Endothelial cell of umbilical vein (primary cell): ENCODE data around the gene SST. TPM values are rescaled to one million over a fixed set of nuclear protein-coding genes. Genes with fewer than 3 reads are reported as not detected.

Experiments
- BruUV-seq: library from RNA; stranded (reverse); fragments of 400-500 nt; replicated peaks from 2 replicates; lab custom pipeline; 2021; lab: Mats Ljungman, UMichigan
- CTCF ChIA-PET: fragments of 300-600, 350-600 bp; sonication (Branson Sonifier 250); formaldehyde crosslinking; loops from one replicate; lab custom pipeline; 2021; ENCODE audit warnings: antibody characterized with exemption, inconsistent platforms; lab: Charles Lee
- POLR2A ChIA-PET: fragments of 300-600, 350-600 bp; sonication (Branson Sonifier 250); formaldehyde crosslinking; loops from one replicate; lab custom pipeline; 2021; ENCODE audit warnings: antibody characterized with exemption, inconsistent platforms; lab: Charles Lee
- DNase-seq: peaks from one replicate; pipeline ENCODE4 v3.0.0-alpha.2; 2011; ENCODE audit warnings: low read depth, low spot score
- FAIRE-seq: peaks from 2 replicates; lab custom pipeline; 2011; peaks lifted over from hg19 to GRCh38; lab: Jason Lieb, UNC
- H2AFZ ChIP-seq: 2 replicates; pipeline ENCODE4 v1.6.0; 2012; ENCODE audit warnings: low read depth, low read length, control low read depth, inconsistent platforms
- H3K27ac ChIP-seq: 2 replicates; pipeline ENCODE4 v1.5.1; 2011; ENCODE audit warnings: low read depth, mild to moderate bottlenecking, control low read depth, low read length, moderate library complexity; ENCODE audit not compliant: insufficient read depth
- H3K27me3 ChIP-seq, 2 experiments: 2 replicates each; pipeline versions ENCODE4 v1.6.0 to v1.6.1; 2011; ENCODE audit warnings: low read length in 2 of 2, mixed read lengths in 1 of 2; ENCODE audit not compliant: control insufficient read depth in 2 of 2, insufficient read depth in 2 of 2
- H3K36me3 ChIP-seq, 2 experiments: 2 replicates in 1 of 2; 3 replicates in 1 of 2; pipeline ENCODE4 v1.5.1; 2011; ENCODE audit warnings: low read length in 2 of 2, mild to moderate bottlenecking in 1 of 2, moderate library complexity in 1 of 2; ENCODE audit not compliant: control insufficient read depth in 2 of 2, insufficient read depth in 2 of 2; ENCODE audit errors: extremely low read depth in 1 of 2
- H3K4me1 ChIP-seq: 3 replicates; pipeline ENCODE4 v1.5.1; 2011; ENCODE audit warnings: mild to moderate bottlenecking, low read length; ENCODE audit not compliant: control insufficient read depth, insufficient read depth; ENCODE audit errors: extremely low read depth
- H3K4me2 ChIP-seq: 2 replicates; pipeline ENCODE4 v1.6.1; 2011; ENCODE audit warnings: low read length, control low read depth, mixed read lengths; ENCODE audit not compliant: insufficient read depth
- H3K4me3 ChIP-seq, 3 experiments: fragments of 200-600 bp in 1 of 3; sonication (generic), shearing (Covaris generic) in 1 of 3; replicated peaks in 1 of 3; 2 replicates each; pipeline ENCODE4 v1.5.1; 2011 to 2016; ENCODE audit warnings: control low read depth in 3 of 3, low read length in 3 of 3, mild to moderate bottlenecking in 2 of 3, inconsistent platforms in 1 of 3, low read depth in 1 of 3, moderate library complexity in 1 of 3; ENCODE audit not compliant: insufficient read depth in 1 of 3
- H3K79me2 ChIP-seq: 2 replicates; pipeline ENCODE4 v1.6.0; 2012; ENCODE audit warnings: low read length, inconsistent platforms; ENCODE audit not compliant: control insufficient read depth, insufficient read depth
- H3K9ac ChIP-seq: replicated peaks from 2 replicates; pipeline ENCODE3; 2011; ENCODE audit warnings: low read length, control low read depth; ENCODE audit not compliant: insufficient read depth; ENCODE audit errors: extremely low read depth
- H3K9me1 ChIP-seq: replicated peaks from 3 replicates; pipeline ENCODE4 v1.6.0; 2011; ENCODE audit warnings: mild to moderate bottlenecking, low read length; ENCODE audit not compliant: control insufficient read depth, insufficient read depth; ENCODE audit errors: extremely low read depth
- H3K9me3 ChIP-seq: replicated peaks from 2 replicates; pipeline ENCODE4 v1.5.1; 2012; ENCODE audit warnings: low read length, inconsistent platforms; ENCODE audit not compliant: control insufficient read depth, insufficient read depth
- H4K20me1 ChIP-seq: replicated peaks from 2 replicates; pipeline ENCODE3; 2011; ENCODE audit warnings: mild to moderate bottlenecking, low read length; ENCODE audit not compliant: control insufficient read depth, insufficient read depth; ENCODE audit errors: extremely low read depth
- EZH2 ChIP-seq: IDR thresholded peaks from 2 replicates; pipeline ENCODE4 v1.6.1; 2012; ENCODE audit warnings: borderline replicate concordance, low read depth, mild to moderate bottlenecking, moderate library complexity, low read length, inconsistent platforms; ENCODE audit not compliant: severe bottlenecking
- FOS ChIP-seq: IDR thresholded peaks from 2 replicates; pipeline ENCODE4 v1.6.1; 2011; ENCODE audit warnings: mild to moderate bottlenecking, low read length, moderate library complexity, borderline replicate concordance; ENCODE audit not compliant: insufficient read depth
- GATA2 ChIP-seq: IDR thresholded peaks from 2 replicates; pipeline ENCODE4 v1.7.0; 2011; ENCODE audit warnings: low read depth, mild to moderate bottlenecking, moderate library complexity, mixed read lengths, low read length; ENCODE audit not compliant: insufficient read length, insufficient read depth
- JUN ChIP-seq: IDR thresholded peaks from 2 replicates; pipeline ENCODE4 v1.6.1; 2011; ENCODE audit warnings: borderline replicate concordance, low read depth; ENCODE audit not compliant: insufficient read length, insufficient read depth
- MYC ChIP-seq: IDR thresholded peaks from one replicate; pipeline ENCODE4 v1.6.1; 2011; ENCODE audit warnings: mild to moderate bottlenecking, low read depth, low read length
- POLR2A ChIP-seq: IDR thresholded peaks from 2 replicates; pipeline ENCODE4 v1.6.1; 2012; ENCODE audit warnings: low read depth, mild to moderate bottlenecking, control low read depth, low read length
- POLR2AphosphoS5 ChIP-seq: IDR thresholded peaks from 2 replicates; pipeline ENCODE4 v1.6.1; 2012; ENCODE audit warnings: low read depth, mild to moderate bottlenecking, control low read depth, low read length, moderate library complexity; ENCODE audit not compliant: insufficient read depth
- dilution Hi-C: fragments of 300-500 bp; cut with MboI; formaldehyde crosslinking; loops from one replicate; pipeline ENCODE4 v1.15.0; 2019; ENCODE audit warnings: low sequenced_read_pairs; ENCODE audit not compliant: extremely low pct_ligation_motif_present
- intact Hi-C: fragments of 100-400 bp; cut with micrococcal nuclease; formaldehyde crosslinking; loops from one replicate; pipeline ENCODE4 v1.10.0; 2022
- polyA plus RNA-seq, 4 experiments: library from polyadenylated mRNA; depleted of rRNA in 3 of 4; stranded (reverse) in 3 of 4; unstranded in 1 of 4; fragments of >200 nt; gene quantifications; 2 replicates each; pipeline versions ENCODE4 v1.2.1 to v1.2.3, GENCODE V29; 2011 to 2012; ENCODE audit warnings: missing spikeins in 1 of 4
- total RNA-seq: library from RNA; stranded (reverse); gene quantifications from 2 replicates; pipeline ENCODE4 v1.2.3, GENCODE V29; 2021
- TF ChIP-seq, protein P1 (sequence below): IDR thresholded peaks from 2 replicates; pipeline ENCODE4 v1.6.1; 2011; ENCODE audit not compliant: insufficient read depth, insufficient read length
- TF ChIP-seq, protein P2 (sequence below), 2 donors: IDR thresholded peaks; 1 replicate in 1 of 2; 2 replicates in 1 of 2; pipeline ENCODE4 v1.5.1; 2011; ENCODE audit warnings: low read length in 2 of 2, mild to moderate bottlenecking in 2 of 2, moderate library complexity in 2 of 2, control low read depth in 1 of 2, inconsistent platforms in 1 of 2, low read depth in 1 of 2; ENCODE audit not compliant: insufficient read depth in 1 of 2; ENCODE audit errors: extremely low read depth in 1 of 2

Gene SST
- total and polyA plus RNA-seq, 2 donors (not counting 3 experiments of a cell fraction or from before 2014, with no cell fraction given): not detected

DNA sequence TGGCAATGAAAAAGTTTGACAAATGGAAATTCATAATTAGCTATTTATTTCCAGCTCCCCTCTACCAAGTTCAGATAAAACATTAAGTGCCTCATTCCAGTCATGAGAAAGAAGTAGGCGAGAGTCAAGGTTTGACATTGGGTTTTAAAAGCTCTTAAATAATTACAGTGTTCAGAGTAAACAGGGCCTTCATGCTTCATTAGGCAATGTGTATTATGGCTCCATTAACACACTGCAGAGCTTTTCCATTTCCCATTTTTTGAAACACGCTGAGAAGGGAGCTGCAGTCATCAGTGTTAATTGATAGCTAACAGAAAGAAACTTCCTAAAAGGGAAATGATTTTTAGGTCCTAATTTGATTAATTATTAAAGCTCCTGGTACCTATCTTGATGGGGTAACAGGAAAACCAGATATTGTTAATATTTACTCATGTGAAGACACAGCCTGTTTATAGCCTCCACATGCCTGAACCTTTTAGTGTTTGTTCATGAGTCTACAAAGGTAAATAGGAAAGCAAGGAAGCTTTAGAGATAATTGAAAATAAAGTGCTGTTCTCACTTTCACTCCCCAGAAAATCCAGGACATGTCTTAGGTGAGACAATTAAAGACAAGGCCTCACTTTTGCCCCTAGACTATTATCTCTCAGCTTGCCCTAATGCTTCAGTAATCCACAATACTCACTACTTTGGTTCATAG, 28.7 kb downstream of the SST start:
- Histone ChIP-seq H3K9ac (no peak overlapping the region), H2AFZ (no peak overlapping the region), H3K36me3 (no peaks in the 10 kb centered on the region), H3K27me3 (no peaks in the 10 kb centered on the region), H3K4me2 (no peak overlapping the region), H3K9me3 (no peaks in the 10 kb centered on the region), H3K79me2 (no peaks in the 10 kb centered on the region), H3K4me3 (no peak overlapping the region), H3K9me1 (no peaks in the 10 kb centered on the region), H4K20me1 (no peaks in the 10 kb centered on the region), H3K4me1 (no peaks in the 10 kb centered on the region), H3K27ac (no peak overlapping the region)
- dilution Hi-C loops (no loop called here), intact Hi-C loops (no loop called here)
- DNase-seq (no peak), FAIRE-seq (no peak)
- ChIA-PET POLR2A (no interaction called here), CTCF (interaction anchor here (0.7 to 0.9 kb wide), 4 partner anchors 15 to 421 kb away, joined by 3 read pairs; no protein-coding TSS in a partner anchor)
- TF ChIP-seq, protein P1, sequence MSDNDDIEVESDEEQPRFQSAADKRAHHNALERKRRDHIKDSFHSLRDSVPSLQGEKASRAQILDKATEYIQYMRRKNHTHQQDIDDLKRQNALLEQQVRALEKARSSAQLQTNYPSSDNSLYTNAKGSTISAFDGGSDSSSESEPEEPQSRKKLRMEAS: no peak
- no TSS peak for BruUV-seq

DNA sequence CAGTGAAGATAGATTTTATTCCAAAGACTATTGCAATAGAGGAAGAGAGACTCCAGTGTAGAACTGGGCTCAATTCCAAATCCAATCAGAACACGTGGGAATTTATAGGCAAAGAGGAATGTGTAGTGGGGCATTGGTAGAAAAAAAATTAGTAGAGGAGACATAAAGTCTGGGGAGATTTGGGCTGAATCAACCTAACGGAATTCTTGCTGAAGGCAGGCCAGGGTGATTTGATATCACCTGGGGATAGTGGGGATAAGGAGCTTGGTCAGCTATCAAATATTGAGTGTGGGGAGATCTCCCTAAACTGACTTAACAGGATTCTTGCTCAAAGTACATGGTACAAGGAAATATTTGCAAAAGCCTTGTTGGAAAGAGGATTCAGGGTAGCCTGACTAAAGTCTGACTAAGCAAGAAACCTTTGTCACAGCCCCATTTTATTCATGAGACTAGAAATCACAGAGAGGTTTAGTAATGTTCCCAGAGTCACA, 29.6 kb downstream of the SST start:
- no peaks in the 10 kb centered on the region for H3K27me3 ChIP-seq
- H3K4me1 ChIP-seq: no peaks in the 10 kb centered on the region
- no peaks in the 10 kb centered on the region for H3K36me3 ChIP-seq
- ChIA-PET CTCF (interaction anchor here (0.7 to 0.9 kb wide), 3 partner anchors 16 to 420 kb away, joined by 3 read pairs; no protein-coding TSS in a partner anchor), POLR2A (no interaction called here)
- TF ChIP-seq GATA2 (no peak), MYC (no peak), POLR2AphosphoS5 (no peak), FOS (no peak), EZH2 (no peak), POLR2A (no peak), JUN (no peak)
- TF ChIP-seq, protein P1: no peak
- TF ChIP-seq, protein P2, sequence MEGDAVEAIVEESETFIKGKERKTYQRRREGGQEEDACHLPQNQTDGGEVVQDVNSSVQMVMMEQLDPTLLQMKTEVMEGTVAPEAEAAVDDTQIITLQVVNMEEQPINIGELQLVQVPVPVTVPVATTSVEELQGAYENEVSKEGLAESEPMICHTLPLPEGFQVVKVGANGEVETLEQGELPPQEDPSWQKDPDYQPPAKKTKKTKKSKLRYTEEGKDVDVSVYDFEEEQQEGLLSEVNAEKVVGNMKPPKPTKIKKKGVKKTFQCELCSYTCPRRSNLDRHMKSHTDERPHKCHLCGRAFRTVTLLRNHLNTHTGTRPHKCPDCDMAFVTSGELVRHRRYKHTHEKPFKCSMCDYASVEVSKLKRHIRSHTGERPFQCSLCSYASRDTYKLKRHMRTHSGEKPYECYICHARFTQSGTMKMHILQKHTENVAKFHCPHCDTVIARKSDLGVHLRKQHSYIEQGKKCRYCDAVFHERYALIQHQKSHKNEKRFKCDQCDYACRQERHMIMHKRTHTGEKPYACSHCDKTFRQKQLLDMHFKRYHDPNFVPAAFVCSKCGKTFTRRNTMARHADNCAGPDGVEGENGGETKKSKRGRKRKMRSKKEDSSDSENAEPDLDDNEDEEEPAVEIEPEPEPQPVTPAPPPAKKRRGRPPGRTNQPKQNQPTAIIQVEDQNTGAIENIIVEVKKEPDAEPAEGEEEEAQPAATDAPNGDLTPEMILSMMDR (IDR thresholded peaks at IDR 0.05; ENCODE audit: extremely low read depth in 1 of 2, insufficient read depth in 1 of 2, low read depth in 1 of 2, low read length in 2 of 2): no peak
- H3K9me1 ChIP-seq: no peaks in the 10 kb centered on the region
- FAIRE-seq (no peak), DNase-seq (no peak)
- intact Hi-C loops: no loop called here
- H3K9me3 ChIP-seq: no peaks in the 10 kb centered on the region
- H4K20me1 ChIP-seq: no peaks in the 10 kb centered on the region
- H3K4me2 ChIP-seq: no peak overlapping the region
- H3K79me2 ChIP-seq: no peaks in the 10 kb centered on the region
- no peak overlapping the region for H2AFZ ChIP-seq
- H3K9ac ChIP-seq: no peak overlapping the region
- H3K4me3 ChIP-seq: no peak overlapping the region
- no peak overlapping the region for H3K27ac ChIP-seq
- dilution Hi-C loops: no loop called here
- BruUV-seq: no TSS peak
